ENCODE results near the gene SLIT3. TPM values are rescaled to one million over a fixed set of nuclear protein-coding genes. Genes with fewer than 3 reads are reported as not detected.

Gene SLIT3
- total RNA-seq, 8 experiments from 2014 or later = 6.1 to 159 (median 64.4) TPM

DNA sequence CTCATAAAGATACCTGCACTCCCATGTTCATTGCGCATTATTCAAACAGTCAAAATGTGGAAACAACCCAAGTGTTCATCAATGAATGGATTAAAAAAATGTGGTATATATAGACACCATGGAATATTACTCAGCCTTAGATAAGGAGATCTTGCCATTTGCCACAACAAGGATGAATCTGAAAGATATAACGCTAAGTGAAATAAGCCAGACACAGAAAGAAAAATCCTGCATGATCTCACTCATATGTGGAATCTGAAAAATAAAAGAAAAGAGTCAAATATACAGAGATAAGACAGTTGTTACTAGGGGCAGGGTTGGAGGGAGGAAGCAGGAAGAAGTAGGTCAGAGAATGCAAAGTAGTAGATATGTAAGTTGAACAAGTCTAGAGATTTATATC is 17.6 kb upstream of the SLIT3 start:
- H3K4me3 ChIP-seq = no peak overlapping the region
- H3K4me1 ChIP-seq (replicated peaks in 1 of 2) = no peaks in the 10 kb centered on the region
- ATAC-seq (replicated peaks in 6 of 8) = no peak
- WGBS, 10 experiments = 61 to 100% (median 94%) methylated on average over 2 of the region's 2 CpGs; no CpG with 5 or more reads in 2 of the 10 experiments
- H3K27ac ChIP-seq = no peak overlapping the region
- in situ Hi-C loops (cut with MboI; ENCODE audit: low pct_unique_long_range_greater_than_20kb in 2 of 9, low sequenced_read_pairs in 9 of 9, unreplicated experiment in 9 of 9) = loop anchor here in 5 of 9 experiments (25.0 kb wide), 3 partner anchors 219 to 631 kb away; no protein-coding TSS in a partner anchor

GRCh38 chr5:169307646-169308045 is 6.7 kb upstream of the SLIT3 start:
- WGBS, 10 experiments = 33 to 92% (median 41%) methylated on average over 1 to 2 of the region's 2 CpGs; no CpG with 5 or more reads in 2 of the 10 experiments
- Histone ChIP-seq H3K4me1 (replicated peaks in 1 of 2) (no peaks in the 10 kb centered on the region), H3K27ac (no peak overlapping the region), H3K4me3 (no peak overlapping the region)
- in situ Hi-C loops (cut with MboI; ENCODE audit: low pct_unique_long_range_greater_than_20kb in 2 of 9, low sequenced_read_pairs in 9 of 9, unreplicated experiment in 9 of 9) = loop anchor here in 7 of 9 experiments (10.0 to 25.0 kb wide), 4 partner anchors 230 to 620 kb away; no protein-coding TSS in a partner anchor
- ATAC-seq (replicated peaks in 6 of 8) = no peak

GRCh38 chr5:169305366-169305765 is 4.4 kb upstream of the SLIT3 start:
- no peak for ATAC-seq (replicated peaks in 6 of 8)
- WGBS, 10 experiments = 59 to 100% (median 98%) methylated on average over 1 to 4 of the region's 4 CpGs; no CpG with 5 or more reads in 2 of the 10 experiments
- no peak overlapping the region for H3K4me3 ChIP-seq
- H3K27ac ChIP-seq = no peak overlapping the region
- peaks cover 0 to 11% of the 10 kb centered on the region in 2 donors for H3K4me1 ChIP-seq (replicated peaks in 1 of 2)
- in situ Hi-C loops (cut with MboI; ENCODE audit: low pct_unique_long_range_greater_than_20kb in 2 of 9, low sequenced_read_pairs in 9 of 9, unreplicated experiment in 9 of 9) = loop anchor here in 7 of 9 experiments (10.0 to 25.0 kb wide), 4 partner anchors 232 to 618 kb away; no protein-coding TSS in a partner anchor

DNA sequence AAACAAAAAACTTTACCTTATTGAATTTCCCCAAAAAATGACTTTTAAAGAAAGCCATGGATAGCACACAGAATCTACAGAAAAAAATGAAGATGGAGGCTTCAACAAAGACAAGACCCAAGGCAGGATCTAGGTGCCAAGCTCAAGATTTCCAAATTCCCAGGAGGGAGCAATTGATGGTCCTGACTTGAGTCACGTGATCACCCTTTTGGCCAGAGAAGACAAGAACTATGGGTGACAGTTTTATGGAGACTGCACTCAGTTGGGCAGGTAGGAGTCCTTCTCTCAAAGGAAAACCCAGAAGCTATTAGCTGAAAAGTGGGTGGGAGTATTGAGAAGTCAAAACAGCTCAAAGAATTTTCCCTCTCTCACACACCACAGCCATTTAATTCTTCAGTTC is 3.2 kb upstream of the SLIT3 start:
- no peak overlapping the region for H3K4me3 ChIP-seq
- H3K4me1 ChIP-seq (replicated peaks in 1 of 2) = peaks cover 6 to 11% of the 10 kb centered on the region in 2 donors
- ATAC-seq (replicated peaks in 6 of 8) = no peak
- H3K27ac ChIP-seq = no peak overlapping the region
- WGBS, 10 experiments = 20 to 100% (median 80%) methylated on average over 1 of the region's 1 CpG; no CpG with 5 or more reads in 3 of the 10 experiments
- in situ Hi-C loops (cut with MboI; ENCODE audit: low pct_unique_long_range_greater_than_20kb in 2 of 9, low sequenced_read_pairs in 9 of 9, unreplicated experiment in 9 of 9) = loop anchor here in 7 of 9 experiments (10.0 to 25.0 kb wide), 4 partner anchors 233 to 617 kb away; no protein-coding TSS in a partner anchor

- ATAC-seq (replicated peaks in 6 of 8) = no peak
- H3K4me3 ChIP-seq = no peak overlapping the region
- in situ Hi-C loops (cut with MboI; ENCODE audit: low pct_unique_long_range_greater_than_20kb in 2 of 9, low sequenced_read_pairs in 9 of 9, unreplicated experiment in 9 of 9) = loop anchor here in 7 of 9 experiments (10.0 to 25.0 kb wide), 4 partner anchors 234 to 616 kb away; no protein-coding TSS in a partner anchor
- H3K4me1 ChIP-seq (replicated peaks in 1 of 2) = peaks cover 6 to 11% of the 10 kb centered on the region in 2 donors
- H3K27ac ChIP-seq = no peak overlapping the region
Measured at GRCh38 chr5:169303119-169303515, 2.2 kb upstream of the SLIT3 start.

GRCh38 chr5:169302491-169303118 is 1.7 kb upstream of the SLIT3 start:
- H3K27ac ChIP-seq = no peak overlapping the region
- peaks cover 6 to 11% of the 10 kb centered on the region in 2 donors for H3K4me1 ChIP-seq (replicated peaks in 1 of 2)
- 0 to 61% (median 18%) methylated on average over 3 to 15 of the region's 17 CpGs; no CpG with 5 or more reads in 1 of the 10 experiments for WGBS, 10 experiments
- peak in 6 of 8 experiments; percentile 4 to 37 (median 24) for ATAC-seq (replicated peaks in 6 of 8)
- in situ Hi-C loops (cut with MboI; ENCODE audit: low pct_unique_long_range_greater_than_20kb in 2 of 9, low sequenced_read_pairs in 9 of 9, unreplicated experiment in 9 of 9) = loop anchor here in 7 of 9 experiments (10.0 to 25.0 kb wide), 4 partner anchors 235 to 615 kb away; no protein-coding TSS in a partner anchor
- H3K4me3 ChIP-seq = no peak overlapping the region

- in situ Hi-C loops (cut with MboI; ENCODE audit: low pct_unique_long_range_greater_than_20kb in 2 of 9, low sequenced_read_pairs in 9 of 9, unreplicated experiment in 9 of 9) = loop anchor here in 7 of 9 experiments (10.0 to 25.0 kb wide), 4 partner anchors 235 to 615 kb away; no protein-coding TSS in a partner anchor
- Histone ChIP-seq H3K27ac (no peak overlapping the region), H3K4me3 (no peak overlapping the region)
Measured at GRCh38 chr5:169301986-169302385, 1.0 kb upstream of the SLIT3 start.

GRCh38 chr5:169301386-169301934 is 521 bp upstream of the SLIT3 start:
- WGBS, 10 experiments = 0 to 33% (median 8%) methylated on average over 1 to 11 of the region's 18 CpGs
- no peak overlapping the region for H3K27ac ChIP-seq
- in situ Hi-C loops (cut with MboI; ENCODE audit: low pct_unique_long_range_greater_than_20kb in 2 of 9, low sequenced_read_pairs in 9 of 9, unreplicated experiment in 9 of 9) = loop anchor here in 7 of 9 experiments (10.0 to 25.0 kb wide), 4 partner anchors 236 to 614 kb away; no protein-coding TSS in a partner anchor

More at GRCh38 chr5:169301986-169302385, 1.0 kb upstream of the SLIT3 start:
- no peak for ATAC-seq (replicated peaks in 6 of 8)
- 7 to 82% (median 61%) methylated on average over 5 to 9 of the region's 12 CpGs; no CpG with 5 or more reads in 3 of the 10 experiments for WGBS, 10 experiments
- H3K4me1 ChIP-seq (replicated peaks in 1 of 2) = peaks cover 6 to 11% of the 10 kb centered on the region in 2 donors

GRCh38 chr5:169299663-169300467 is 1.1 kb downstream of the SLIT3 start:
- in situ Hi-C loops (cut with MboI; ENCODE audit: low pct_unique_long_range_greater_than_20kb in 2 of 9, low sequenced_read_pairs in 9 of 9, unreplicated experiment in 9 of 9) = loop anchor here (10.0 to 25.0 kb wide), 4 partner anchors 237 to 613 kb away; no protein-coding TSS in a partner anchor
- peak in 4 of 8 experiments; percentile 2 to 6 (median 4) for ATAC-seq (replicated peaks in 6 of 8)
- WGBS, 10 experiments = 0 to 61% (median 30%) methylated on average over 1 to 18 of the region's 35 CpGs; no CpG with 5 or more reads in 2 of the 10 experiments
- Histone ChIP-seq H3K4me3 (peak overlapping the region; percentile 36 to 52 (median 40)), H3K27ac (no peak overlapping the region), H3K4me1 (replicated peaks in 1 of 2) (peaks cover 6 to 11% of the 10 kb centered on the region in 2 donors)

More at GRCh38 chr5:169301386-169301934, 521 bp upstream of the SLIT3 start:
- Histone ChIP-seq H3K4me3 (peak overlapping the region; percentile 36 to 52 (median 40)), H3K4me1 (replicated peaks in 1 of 2) (peaks cover 6 to 11% of the 10 kb centered on the region in 2 donors)
- peak in 1 of 8 experiments; percentile 1 for ATAC-seq (replicated peaks in 6 of 8)

- Histone ChIP-seq H3K4me3 (no peak overlapping the region), H3K4me1 (replicated peaks in 1 of 2) (peaks cover 6 to 11% of the 10 kb centered on the region in 2 donors), H3K27ac (no peak overlapping the region)
- 0 to 67% (median 0%) methylated on average over 1 to 4 of the region's 7 CpGs; no CpG with 5 or more reads in 7 of the 10 experiments for WGBS, 10 experiments
- in situ Hi-C loops (cut with MboI; ENCODE audit: low pct_unique_long_range_greater_than_20kb in 2 of 9, low sequenced_read_pairs in 9 of 9, unreplicated experiment in 9 of 9) = loop anchor here in 4 of 9 experiments (25.0 kb wide), 1 partner anchor 312 kb away; no protein-coding TSS in a partner anchor
- ATAC-seq (replicated peaks in 6 of 8) = peak in 2 of 8 experiments; percentile 12 to 15
Measured at GRCh38 chr5:169299191-169299662, 1.7 kb downstream of the SLIT3 start.

GRCh38 chr5:169298193-169298592 is 2.7 kb downstream of the SLIT3 start:
- ATAC-seq (replicated peaks in 6 of 8) = no peak
- Histone ChIP-seq H3K4me3 (no peak overlapping the region), H3K4me1 (replicated peaks in 1 of 2) (peaks cover 6 to 11% of the 10 kb centered on the region in 2 donors), H3K27ac (no peak overlapping the region)
- 52 to 100% (median 85%) methylated on average over 2 to 6 of the region's 6 CpGs; no CpG with 5 or more reads in 4 of the 10 experiments for WGBS, 10 experiments
- in situ Hi-C loops (cut with MboI; ENCODE audit: low pct_unique_long_range_greater_than_20kb in 2 of 9, low sequenced_read_pairs in 9 of 9, unreplicated experiment in 9 of 9) = loop anchor here in 4 of 9 experiments (25.0 kb wide), 1 partner anchor 311 kb away; no protein-coding TSS in a partner anchor

All from motor neuron (in vitro differentiated cells).